ENCODE results near the gene FKBP5.
A peak's percentile ranks its signal among the peaks of the same experiment; 100 is the strongest.

FKBP5 gene

GRCh38 chr6:35596448-35597442 is 92.0 kb downstream of the FKBP5 start:
- H3K36me3 Mint-ChIP-seq (ENCODE audit: low read depth): peaks cover 32% of the 10 kb centered on the region
- no peaks in the 10 kb centered on the region for H3K9me3 Mint-ChIP-seq
- no peak overlapping the region for H3K27ac Mint-ChIP-seq
- peaks cover 45% of the 10 kb centered on the region for H3K4me1 Mint-ChIP-seq (ENCODE audit: low read depth)
- no peak for DNase-seq (ENCODE audit: low spot score)
- no peak overlapping the region for H3K4me3 Mint-ChIP-seq
- H3K27me3 Mint-ChIP-seq (ENCODE audit: low read depth): no peaks in the 10 kb centered on the region

DNA sequence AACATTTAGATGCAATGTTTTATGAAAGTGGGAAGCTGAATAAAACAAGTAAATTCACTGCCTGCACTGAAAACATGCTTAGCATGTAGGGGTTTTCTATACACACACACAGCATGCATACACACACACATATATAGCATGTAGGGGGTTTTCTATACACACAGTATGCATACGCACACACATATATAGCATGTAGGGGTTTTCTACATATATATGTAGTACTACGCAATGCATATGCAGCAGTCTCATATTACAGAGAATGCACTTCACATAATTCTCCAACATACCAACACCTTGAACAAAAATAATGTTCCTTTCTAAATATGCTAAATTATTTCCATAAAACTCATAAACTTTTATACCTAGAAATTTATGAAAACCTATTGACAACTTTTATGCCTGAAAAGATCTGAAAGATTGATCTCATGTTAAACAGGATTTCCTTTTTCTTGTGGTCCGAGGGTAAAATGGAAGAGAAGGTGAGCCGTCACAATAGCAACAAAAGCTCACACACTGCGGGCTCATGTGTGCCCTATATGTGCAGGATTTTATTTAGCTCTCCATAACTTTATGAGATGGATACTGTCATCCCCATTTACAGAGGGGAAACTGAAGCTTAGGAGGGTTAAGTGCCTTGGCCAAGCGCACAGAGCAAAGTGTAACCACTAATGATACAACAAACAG is 94.1 kb downstream of the FKBP5 start:
- no peak for DNase-seq (ENCODE audit: low spot score)
- Mint-ChIP-seq H3K36me3 (ENCODE audit: low read depth) (peaks cover 38% of the 10 kb centered on the region), H3K27ac (peak overlapping the region; percentile 60), H3K27me3 (ENCODE audit: low read depth) (no peaks in the 10 kb centered on the region), H3K4me1 (ENCODE audit: low read depth) (peaks cover 36% of the 10 kb centered on the region), H3K9me3 (no peaks in the 10 kb centered on the region), H3K4me3 (peak overlapping the region; percentile 54)

DNA sequence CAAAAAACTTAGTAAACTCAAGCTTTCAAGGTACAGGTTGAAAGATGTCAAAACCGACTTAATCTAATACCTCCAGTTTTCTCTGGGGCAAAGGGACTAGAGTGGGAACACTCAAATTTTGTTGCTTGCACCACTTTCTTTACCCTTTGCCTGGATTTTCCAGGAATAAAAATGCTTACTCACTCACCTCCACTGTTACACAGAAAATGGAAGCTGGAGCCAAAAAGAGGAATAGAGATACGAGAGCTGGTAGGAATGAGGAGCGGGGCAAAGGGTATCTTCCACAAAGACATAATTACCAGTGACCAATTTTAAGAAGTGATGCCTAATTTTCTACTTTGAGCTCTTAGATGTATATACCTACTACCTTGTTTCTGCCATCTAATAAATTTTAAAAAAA is 96.5 kb downstream of the FKBP5 start:
- no peaks in the 10 kb centered on the region for H3K9me3 Mint-ChIP-seq
- H3K27me3 Mint-ChIP-seq (ENCODE audit: low read depth): no peaks in the 10 kb centered on the region
- H3K4me3 Mint-ChIP-seq: no peak overlapping the region
- no peak for DNase-seq (ENCODE audit: low spot score)
- H3K36me3 Mint-ChIP-seq (ENCODE audit: low read depth): peaks cover 42% of the 10 kb centered on the region
- H3K4me1 Mint-ChIP-seq (ENCODE audit: low read depth): peaks cover 29% of the 10 kb centered on the region
- no peak overlapping the region for H3K27ac Mint-ChIP-seq

- peaks cover 37% of the 10 kb centered on the region for H3K36me3 Mint-ChIP-seq (ENCODE audit: low read depth)
- no peaks in the 10 kb centered on the region for H3K27me3 Mint-ChIP-seq (ENCODE audit: low read depth)
- no peak for DNase-seq (ENCODE audit: low spot score)
- H3K4me3 Mint-ChIP-seq: no peak overlapping the region
- H3K4me1 Mint-ChIP-seq (ENCODE audit: low read depth): peaks cover 36% of the 10 kb centered on the region
- no peaks in the 10 kb centered on the region for H3K9me3 Mint-ChIP-seq
- peak overlapping the region; percentile 20 for H3K27ac Mint-ChIP-seq
Observed at GRCh38 chr6:35590622-35591066, 98.1 kb downstream of the FKBP5 start.

DNA sequence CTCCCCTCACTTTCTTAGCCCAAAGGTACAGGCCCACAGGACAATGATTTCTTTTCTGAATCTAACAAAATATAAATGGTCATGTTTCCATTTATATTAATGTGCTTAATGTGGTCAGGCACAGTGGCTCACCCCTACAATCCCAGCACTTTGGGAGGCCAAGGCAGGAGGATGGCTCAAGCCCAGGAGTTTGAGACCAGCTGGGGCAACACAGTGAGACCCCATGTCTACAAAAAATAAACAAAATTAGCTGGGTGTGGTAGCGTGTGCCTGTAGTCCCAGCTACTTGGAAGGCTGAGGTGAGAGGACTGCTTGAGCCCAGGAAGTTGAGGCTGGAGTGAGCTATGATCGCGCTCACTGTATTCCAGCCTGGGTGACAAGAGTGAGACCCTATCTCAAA is 98.8 kb downstream of the FKBP5 start:
- no peaks in the 10 kb centered on the region for H3K9me3 Mint-ChIP-seq
- no peaks in the 10 kb centered on the region for H3K27me3 Mint-ChIP-seq (ENCODE audit: low read depth)
- DNase-seq (ENCODE audit: low spot score): no peak
- peaks cover 36% of the 10 kb centered on the region for H3K36me3 Mint-ChIP-seq (ENCODE audit: low read depth)
- H3K4me3 Mint-ChIP-seq: no peak overlapping the region
- H3K4me1 Mint-ChIP-seq (ENCODE audit: low read depth): peaks cover 32% of the 10 kb centered on the region
- peak overlapping the region; percentile 10 for H3K27ac Mint-ChIP-seq

- no peak for DNase-seq (ENCODE audit: low spot score)
- H3K4me1 Mint-ChIP-seq (ENCODE audit: low read depth): peaks cover 27% of the 10 kb centered on the region
- peaks cover 31% of the 10 kb centered on the region for H3K36me3 Mint-ChIP-seq (ENCODE audit: low read depth)
- H3K4me3 Mint-ChIP-seq: no peak overlapping the region
- no peaks in the 10 kb centered on the region for H3K27me3 Mint-ChIP-seq (ENCODE audit: low read depth)
- no peaks in the 10 kb centered on the region for H3K9me3 Mint-ChIP-seq
- H3K27ac Mint-ChIP-seq: peak overlapping the region; percentile 31
Observed at GRCh38 chr6:35589201-35589739, 99.4 kb downstream of the FKBP5 start.

DNA sequence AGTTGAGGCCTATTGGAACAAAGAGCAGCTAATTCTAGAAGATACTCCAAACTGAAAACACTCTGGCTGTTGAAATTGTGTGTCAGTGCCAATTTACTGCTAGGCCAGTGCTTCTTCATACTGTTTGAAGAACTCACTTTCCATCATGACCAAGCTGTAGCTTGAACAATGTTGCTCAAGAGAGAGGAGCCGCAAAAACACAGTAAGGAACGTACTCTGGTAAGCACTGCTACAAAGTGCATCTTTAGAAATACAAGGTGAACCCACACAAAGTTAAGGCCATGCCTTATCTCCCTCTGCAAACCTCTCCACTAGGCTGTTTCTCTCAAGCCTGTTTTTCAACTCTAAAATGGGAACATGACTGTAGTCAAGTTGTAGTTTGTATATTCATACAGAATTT is 101.5 kb downstream of the FKBP5 start:
- no peak for DNase-seq (ENCODE audit: low spot score)
- Mint-ChIP-seq H3K4me1 (ENCODE audit: low read depth) (peaks cover 34% of the 10 kb centered on the region), H3K27me3 (ENCODE audit: low read depth) (no peaks in the 10 kb centered on the region), H3K27ac (no peak overlapping the region), H3K36me3 (ENCODE audit: low read depth) (peaks cover 28% of the 10 kb centered on the region), H3K9me3 (no peaks in the 10 kb centered on the region), H3K4me3 (no peak overlapping the region)

DNA sequence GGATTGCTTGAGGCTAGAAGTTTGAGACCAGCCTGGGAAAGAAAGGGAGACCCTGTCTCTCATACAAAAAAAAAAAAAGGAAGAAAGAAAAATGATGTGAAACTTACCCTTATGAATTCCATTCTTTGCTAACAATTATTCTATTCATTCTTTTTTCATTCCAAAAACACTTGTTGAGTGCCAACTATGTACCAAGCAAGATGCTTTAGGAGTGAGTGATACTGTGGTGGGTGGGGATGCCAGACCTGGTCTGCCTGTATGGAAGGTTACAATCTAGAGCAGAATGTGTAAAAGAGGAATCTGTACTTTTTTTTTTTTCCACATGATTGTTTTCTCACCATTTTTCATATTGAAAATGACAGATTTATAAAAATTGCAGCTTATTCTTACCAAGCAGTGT is 102.2 kb downstream of the FKBP5 start:
- Mint-ChIP-seq H3K9me3 (no peaks in the 10 kb centered on the region), H3K36me3 (ENCODE audit: low read depth) (peaks cover 32% of the 10 kb centered on the region), H3K27me3 (ENCODE audit: low read depth) (no peaks in the 10 kb centered on the region), H3K4me3 (no peak overlapping the region), H3K27ac (peak overlapping the region; percentile 53), H3K4me1 (ENCODE audit: low read depth) (peaks cover 34% of the 10 kb centered on the region)
- DNase-seq (ENCODE audit: low spot score): no peak

DNA sequence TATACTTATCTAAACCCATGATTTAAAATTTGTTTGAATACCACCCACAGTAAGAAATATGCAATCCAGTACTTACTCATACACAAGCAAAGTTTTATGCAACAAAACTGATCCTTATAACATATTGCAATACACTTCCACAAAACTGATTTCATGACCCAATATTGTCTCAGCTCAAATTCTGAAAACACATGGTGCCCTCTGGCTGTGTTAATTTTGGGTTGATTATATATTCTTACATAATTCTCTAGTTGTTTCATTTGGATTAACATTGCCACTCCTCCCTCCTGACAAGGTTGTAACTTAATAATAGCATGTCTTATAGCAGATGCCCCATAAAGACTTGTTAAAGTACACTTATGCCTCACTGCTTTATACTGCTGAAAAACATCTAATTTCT is 103.1 kb downstream of the FKBP5 start:
- H3K4me3 Mint-ChIP-seq: no peak overlapping the region
- no peak overlapping the region for H3K27ac Mint-ChIP-seq
- peaks cover 32% of the 10 kb centered on the region for H3K4me1 Mint-ChIP-seq (ENCODE audit: low read depth)
- DNase-seq (ENCODE audit: low spot score): no peak
- H3K36me3 Mint-ChIP-seq (ENCODE audit: low read depth): peaks cover 32% of the 10 kb centered on the region
- no peaks in the 10 kb centered on the region for H3K9me3 Mint-ChIP-seq
- no peaks in the 10 kb centered on the region for H3K27me3 Mint-ChIP-seq (ENCODE audit: low read depth)

GRCh38 chr6:35583893-35584688 is 104.6 kb downstream of the FKBP5 start:
- H3K4me3 Mint-ChIP-seq: no peak overlapping the region
- peak; percentile 53 for DNase-seq (ENCODE audit: low spot score)
- no peaks in the 10 kb centered on the region for H3K27me3 Mint-ChIP-seq (ENCODE audit: low read depth)
- peak overlapping the region; percentile 5 for H3K27ac Mint-ChIP-seq
- H3K36me3 Mint-ChIP-seq (ENCODE audit: low read depth): peaks cover 28% of the 10 kb centered on the region
- H3K4me1 Mint-ChIP-seq (ENCODE audit: low read depth): peaks cover 30% of the 10 kb centered on the region
- no peaks in the 10 kb centered on the region for H3K9me3 Mint-ChIP-seq

- no peak for DNase-seq (ENCODE audit: low spot score)
- Mint-ChIP-seq H3K9me3 (no peaks in the 10 kb centered on the region), H3K36me3 (ENCODE audit: low read depth) (peaks cover 29% of the 10 kb centered on the region), H3K27ac (no peak overlapping the region), H3K27me3 (ENCODE audit: low read depth) (no peaks in the 10 kb centered on the region), H3K4me1 (ENCODE audit: low read depth) (peaks cover 30% of the 10 kb centered on the region), H3K4me3 (no peak overlapping the region)
Observed at GRCh38 chr6:35582315-35582714, 106.4 kb downstream of the FKBP5 start.

DNA sequence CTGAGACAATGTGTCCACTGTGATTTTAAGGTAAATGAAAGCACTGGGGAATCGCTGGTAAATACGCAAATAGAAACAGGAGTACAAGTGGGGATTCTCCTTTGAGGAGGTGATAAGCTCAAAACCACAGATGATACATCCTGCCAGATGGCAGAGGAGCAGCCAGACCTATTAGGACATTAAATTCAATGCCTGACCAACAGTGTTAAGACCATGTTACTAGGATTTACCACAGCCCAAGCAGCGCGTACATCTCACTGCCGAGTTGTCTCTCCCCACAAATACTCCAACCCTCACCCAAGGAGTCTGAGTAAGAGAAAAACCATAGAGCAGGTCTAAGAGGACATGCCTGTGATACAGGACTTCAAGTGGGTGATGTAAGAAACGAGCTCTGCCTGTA is 107.1 kb downstream of the FKBP5 start:
- DNase-seq (ENCODE audit: low spot score): no peak
- no peak overlapping the region for H3K4me3 Mint-ChIP-seq
- peak overlapping the region; percentile 36 for H3K27ac Mint-ChIP-seq
- no peaks in the 10 kb centered on the region for H3K9me3 Mint-ChIP-seq
- H3K4me1 Mint-ChIP-seq (ENCODE audit: low read depth): peaks cover 29% of the 10 kb centered on the region
- H3K27me3 Mint-ChIP-seq (ENCODE audit: low read depth): no peaks in the 10 kb centered on the region
- H3K36me3 Mint-ChIP-seq (ENCODE audit: low read depth): peaks cover 33% of the 10 kb centered on the region

DNA sequence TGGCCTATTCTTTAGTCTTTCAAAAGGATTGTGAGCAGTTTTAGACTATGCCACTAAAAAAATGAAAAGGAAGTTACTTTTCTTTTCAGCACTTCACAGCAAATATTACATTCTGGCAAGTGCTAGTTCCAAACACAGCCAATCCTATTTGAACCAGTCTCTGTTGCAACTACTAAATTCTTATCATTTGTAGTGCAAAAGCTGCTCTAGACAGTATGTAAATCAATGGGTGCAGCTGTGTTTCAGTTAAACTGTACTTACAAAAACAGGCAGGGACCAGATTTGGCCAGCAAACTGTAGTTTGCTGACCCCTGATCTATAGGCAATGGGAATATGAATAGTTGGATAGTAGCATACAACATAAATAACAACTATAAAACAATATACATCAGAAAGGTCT is 107.9 kb downstream of the FKBP5 start:
- peaks cover 30% of the 10 kb centered on the region for H3K36me3 Mint-ChIP-seq (ENCODE audit: low read depth)

More for the DNA sequence above, 107.9 kb downstream of the FKBP5 start:
- no peak for DNase-seq (ENCODE audit: low spot score)
- Mint-ChIP-seq H3K9me3 (no peaks in the 10 kb centered on the region), H3K27ac (no peak overlapping the region), H3K4me1 (ENCODE audit: low read depth) (peaks cover 23% of the 10 kb centered on the region), H3K4me3 (no peak overlapping the region), H3K27me3 (ENCODE audit: low read depth) (no peaks in the 10 kb centered on the region)

Measured in T-helper 2 cell treated with Interferon-gamma antibody and Interleukin-4, amounts not matched to agents 5 μg/mL and 100 μg/mL, for 36 hours (primary cell).